ENCODE measurements around the gene PTPRH. TPM values are rescaled to one million over a fixed set of nuclear protein-coding genes. Genes with fewer than 3 reads are reported as not detected.

PTPRH gene
- total and polyA plus RNA-seq, 2 donors (not counting 1 experiment from before 2014, with no cell fraction given) = not detected

GRCh38 chr19:55248704-55249103 is 39.4 kb upstream of the PTPRH start:
- Histone ChIP-seq H3K4me1 (ENCODE audit: control insufficient read depth in 2 of 2, insufficient read depth in 2 of 2, low read length in 2 of 2) (peaks cover 64 to 70% of the 10 kb centered on the region in 2 donors), H3K27me3 (replicated peaks in 1 of 4; ENCODE audit: control extremely low read depth in 1 of 4, control insufficient read depth in 3 of 4, insufficient read depth in 4 of 4, low read length in 3 of 4) (no peaks in the 10 kb centered on the region), H3K4me2 (replicated peaks; ENCODE audit: low read depth, low read length, poor library complexity, severe bottlenecking) (peak overlapping the region; percentile 8), H3K27ac (ENCODE audit: low read length in 2 of 2) (peak overlapping the region in 1 of 2 donors; percentile 12), H3K36me3 (replicated peaks in 1 of 2; ENCODE audit: control extremely low read depth in 1 of 2, control insufficient read depth in 1 of 2, extremely low read depth in 1 of 2, insufficient read depth in 2 of 2, low read length in 1 of 2) (peaks cover 0 to 55% of the 10 kb centered on the region in 2 experiments), H4K20me1 (ENCODE audit: control insufficient read depth, insufficient read depth, low read length, poor library complexity, severe bottlenecking) (peaks cover 95% of the 10 kb centered on the region), H3K9me3 (ENCODE audit: control extremely low read depth in 1 of 3, control insufficient read depth in 2 of 3, insufficient read depth in 1 of 3, low read length in 2 of 3) (no peaks in the 10 kb centered on the region), H3K4me3 (ENCODE audit: control extremely low read depth in 1 of 5, extremely low read depth in 1 of 5, insufficient read depth in 1 of 5, low read depth in 2 of 5, low read length in 4 of 5) (no peak overlapping the region), H2AFZ (ENCODE audit: insufficient read depth, low read depth, low read length, poor library complexity, severe bottlenecking) (no peak overlapping the region), H3K79me2 (ENCODE audit: control insufficient read depth, insufficient read depth, low read length) (peaks cover 97% of the 10 kb centered on the region), H3K9ac (ENCODE audit: low read length) (no peak overlapping the region)
- Mint-ChIP-seq H3K9me3 (ENCODE audit: insufficient read depth) (no peaks in the 10 kb centered on the region), H3K4me1 (peaks cover 59% of the 10 kb centered on the region), H3K27ac (peak overlapping the region; percentile 73), H3K4me3 (no peak overlapping the region), H3K27me3 (no peaks in the 10 kb centered on the region)
- no peak for ATAC-seq (ENCODE audit: low read depth)
- POLR2A ChIA-PET = no interaction called here
- CTCF ChIA-PET = no interaction called here
- no peak for TF ChIP-seq EZH2 (IDR thresholded peaks at IDR 0.05; ENCODE audit: borderline replicate concordance, insufficient read depth, low read depth, low read length, poor library complexity, severe bottlenecking)
- no peak for TF ChIP-seq CTCF (IDR thresholded peaks at IDR 0.05)
- WGBS (ENCODE audit: insufficient coverage) = 96% methylated on average over 7 of the region's 9 CpGs
- intact Hi-C loops (cut with micrococcal nuclease) = no loop called here
- DNase-seq = no peak

- H3K79me2 ChIP-seq (ENCODE audit: control insufficient read depth, insufficient read depth, low read length) = peaks cover 100% of the 10 kb centered on the region
- H2AFZ ChIP-seq (ENCODE audit: insufficient read depth, low read depth, low read length, poor library complexity, severe bottlenecking) = no peak overlapping the region
- WGBS (ENCODE audit: insufficient coverage) = 91% methylated on average over 10 of the region's 10 CpGs
- intact Hi-C loops (cut with micrococcal nuclease) = no loop called here
- DNase-seq (no peak), ATAC-seq (ENCODE audit: low read depth) (no peak)
- H3K4me2 ChIP-seq (replicated peaks; ENCODE audit: low read depth, low read length, poor library complexity, severe bottlenecking) = peak overlapping the region; percentile 31
- POLR2A ChIA-PET = no interaction called here
- no peaks in the 10 kb centered on the region for H3K27me3 ChIP-seq (replicated peaks in 1 of 4; ENCODE audit: control extremely low read depth in 1 of 4, control insufficient read depth in 3 of 4, insufficient read depth in 4 of 4, low read length in 3 of 4)
- peaks cover 95% of the 10 kb centered on the region for H4K20me1 ChIP-seq (ENCODE audit: control insufficient read depth, insufficient read depth, low read length, poor library complexity, severe bottlenecking)
- H3K4me3 ChIP-seq (ENCODE audit: control extremely low read depth in 1 of 5, extremely low read depth in 1 of 5, insufficient read depth in 1 of 5, low read depth in 2 of 5, low read length in 4 of 5) = no peak overlapping the region
- Mint-ChIP-seq H3K27me3 (no peaks in the 10 kb centered on the region), H3K9me3 (ENCODE audit: insufficient read depth) (no peaks in the 10 kb centered on the region), H3K4me3 (no peak overlapping the region), H3K4me1 (peaks cover 54% of the 10 kb centered on the region), H3K27ac (peak overlapping the region; percentile 46)
- CTCF ChIA-PET = interaction anchor here (1.0 kb wide), 1 partner anchor 9 kb away, joined by 3 read pairs; no protein-coding TSS in a partner anchor
- TF ChIP-seq CTCF (IDR thresholded peaks at IDR 0.05) = no peak
- no peak for TF ChIP-seq EZH2 (IDR thresholded peaks at IDR 0.05; ENCODE audit: borderline replicate concordance, insufficient read depth, low read depth, low read length, poor library complexity, severe bottlenecking)
- no peak overlapping the region for H3K9ac ChIP-seq (ENCODE audit: low read length)
- peaks cover 60 to 66% of the 10 kb centered on the region in 2 donors for H3K4me1 ChIP-seq (ENCODE audit: control insufficient read depth in 2 of 2, insufficient read depth in 2 of 2, low read length in 2 of 2)
- H3K27ac ChIP-seq (ENCODE audit: low read length in 2 of 2) = no peak overlapping the region
- H3K9me3 ChIP-seq (ENCODE audit: control extremely low read depth in 1 of 3, control insufficient read depth in 2 of 3, insufficient read depth in 1 of 3, low read length in 2 of 3) = no peaks in the 10 kb centered on the region
- peaks cover 0 to 60% of the 10 kb centered on the region in 2 experiments for H3K36me3 ChIP-seq (replicated peaks in 1 of 2; ENCODE audit: control extremely low read depth in 1 of 2, control insufficient read depth in 1 of 2, extremely low read depth in 1 of 2, insufficient read depth in 2 of 2, low read length in 1 of 2)
These were observed 38.9 kb upstream of the PTPRH start for GRCh38 chr19:55248166-55248675.

Measured in B cell (primary cell).